Stimulated activated CD4-positive, alpha-beta T cell treated with anti-CD3 and anti-CD28 coated beads, TNF-alpha, amount 100 ng/mL, for 4 hours (primary cell): ENCODE data around the gene KLHDC8B.

Experiments used
- DNase-seq, 3 experiments: peaks; one replicate each; pipeline ENCODE4 v3.0.0-alpha.2; 2020; ENCODE audit warnings: low read depth in 3 of 3

Gene KLHDC8B

GRCh38 chr3:49158792-49159191, 12.6 kb upstream of the KLHDC8B start:
- no peak for DNase-seq

GRCh38 chr3:49161197-49161596, 10.2 kb upstream of the KLHDC8B start:
- no peak for DNase-seq

GRCh38 chr3:49161808-49162530, 9.4 kb upstream of the KLHDC8B start:
- DNase-seq = no peak

GRCh38 chr3:49162751-49163419, 8.5 kb upstream of the KLHDC8B start:
- DNase-seq = no peak

GRCh38 chr3:49163609-49164008, 7.8 kb upstream of the KLHDC8B start:
- DNase-seq = no peak

GRCh38 chr3:49164983-49165720, 6.2 kb upstream of the KLHDC8B start:
- DNase-seq = no peak

- DNase-seq = peak; percentile 51 to 63 (median 58)
Observed at GRCh38 chr3:49165771-49166751, 5.3 kb upstream of the KLHDC8B start, which contains the start of gene CCDC71. CCDC71 (minus strand) TSS chr3:49166331; CDS start chr3:49164208, 2,123 bp downstream.

GRCh38 chr3:49166752-49167556, 4.4 kb upstream of the KLHDC8B start:
- no peak for DNase-seq

- no peak for DNase-seq
Observed at GRCh38 chr3:49170744-49171118, 667 bp upstream of the KLHDC8B start.

- no peak for DNase-seq
Observed at GRCh38 chr3:49171775-49172500, 540 bp downstream of the KLHDC8B start.

- no peak for DNase-seq
Observed at GRCh38 chr3:49172551-49173041, 1.2 kb downstream of the KLHDC8B start.

- DNase-seq = no peak
Observed at GRCh38 chr3:49173116-49173791, 1.9 kb downstream of the KLHDC8B start.

- DNase-seq = no peak
Observed at GRCh38 chr3:49173792-49174170, 2.4 kb downstream of the KLHDC8B start.

GRCh38 chr3:49174397-49174985, 3.1 kb downstream of the KLHDC8B start:
- DNase-seq = no peak

- no peak for DNase-seq
Observed at GRCh38 chr3:49175530-49175929, 4.1 kb downstream of the KLHDC8B start.

- DNase-seq = no peak
Observed at GRCh38 chr3:49177073-49177472, 5.7 kb downstream of the KLHDC8B start.

- DNase-seq = no peak
Observed at GRCh38 chr3:49180116-49180515, 8.7 kb downstream of the KLHDC8B start.

GRCh38 chr3:49181351-49181750, 10.0 kb downstream of the KLHDC8B start:
- DNase-seq = no peak

- no peak for DNase-seq
Observed at GRCh38 chr3:49182682-49183081, 11.3 kb downstream of the KLHDC8B start.
